Hepatocyte (in vitro differentiated cells): ENCODE measurements around the gene SLC6A8. TPM values are rescaled to one million over a fixed set of nuclear protein-coding genes. Genes with fewer than 3 reads are reported as not detected.

Source experiments
- DNase-seq: peaks from one replicate; pipeline ENCODE4 v3.0.0-alpha.2; 2016; ENCODE audit warnings: low spot score
- H2AFZ ChIP-seq: fragments of 200-600 bp; sonication (generic); 2 replicates; pipeline ENCODE4 v1.6.0; 2016; ENCODE audit warnings: antibody characterized with exemption, mild to moderate bottlenecking
- H3K27ac ChIP-seq: fragments of 200-600 bp; sonication (generic); 2 replicates; pipeline ENCODE4 v1.5.1; 2016; ENCODE audit warnings: mild to moderate bottlenecking
- H3K27me3 ChIP-seq: fragments of 200-600 bp; sonication (generic); 2 replicates; pipeline ENCODE4 v1.6.1; 2016
- H3K36me3 ChIP-seq: fragments of 200-600 bp; sonication (generic); replicated peaks from 2 replicates; pipeline ENCODE4 v1.5.1; 2016; ENCODE audit warnings: low read depth; ENCODE audit not compliant: insufficient read depth
- H3K4me1 ChIP-seq: fragments of 200-600 bp; sonication (generic); 2 replicates; pipeline ENCODE4 v1.5.1; 2016; ENCODE audit warnings: mild to moderate bottlenecking, moderate library complexity; ENCODE audit not compliant: insufficient read depth
- H3K4me2 ChIP-seq: fragments of 200-600 bp; sonication (generic); 2 replicates; pipeline ENCODE4 v1.6.0; 2016
- H3K4me3 ChIP-seq: fragments of 200-600 bp; sonication (generic); 2 replicates; pipeline ENCODE4 v1.5.1; 2016; ENCODE audit warnings: mild to moderate bottlenecking
- H3K79me2 ChIP-seq: fragments of 200-600 bp; sonication (generic); 2 replicates; pipeline ENCODE4 v1.6.0; 2017; ENCODE audit warnings: mild to moderate bottlenecking
- H3K9me2 ChIP-seq: fragments of 200-600 bp; sonication (generic); replicated peaks from 2 replicates; pipeline ENCODE4 v1.6.0; 2017; ENCODE audit warnings: mild to moderate bottlenecking; ENCODE audit not compliant: insufficient read depth
- H3K9me3 ChIP-seq: fragments of 200-600 bp; sonication (generic); 2 replicates; pipeline ENCODE4 v1.5.1; 2016; ENCODE audit warnings: low read depth, mild to moderate bottlenecking
- H4K20me1 ChIP-seq: fragments of 200-600 bp; sonication (generic); 2 replicates; pipeline ENCODE4 v1.6.0; 2016; ENCODE audit warnings: mild to moderate bottlenecking; ENCODE audit not compliant: insufficient read depth, poor library complexity, severe bottlenecking
- EZH2 ChIP-seq: fragments of 200-600 bp; sonication (generic); IDR thresholded peaks from 2 replicates; pipeline ENCODE4 v1.6.1; 2016; ENCODE audit warnings: antibody characterized with exemption, mild to moderate bottlenecking, borderline replicate concordance
- EZH2phosphoT487 ChIP-seq: fragments of 200-600 bp; sonication (generic); IDR thresholded peaks from one replicate; pipeline ENCODE4 v1.6.1; 2018; ENCODE audit warnings: antibody characterized with exemption, mild to moderate bottlenecking, low read depth, moderate library complexity; ENCODE audit not compliant: unreplicated experiment, severe bottlenecking
- WGBS: methylation state at CpG from one replicate; pipeline ENCODE4 v1.1.6; 2016; ENCODE audit warnings: low lambda C conversion rate; ENCODE audit errors: missing lambda C conversion rate; 5-methylcytosine and 5-hydroxymethylcytosine counted together
- polyA plus RNA-seq: library from polyadenylated mRNA; unstranded; fragments of >200 nt; fragmentation: Nextera tagmentation; extraction: Ambion mirVana; gene quantifications from 2 replicates; pipeline ENCODE4 v1.2.1, GENCODE V29; 2016
- total RNA-seq: library from RNA; depleted of rRNA; stranded (reverse); fragments of >200 nt; gene quantifications from 2 replicates; pipeline ENCODE4 v1.2.3, GENCODE V29; 2014
- TF ChIP-seq, protein P1 (sequence below): fragments of 200-600 bp; sonication (generic); IDR thresholded peaks from 2 replicates; pipeline ENCODE4 v1.5.1; 2016; ENCODE audit warnings: antibody characterized with exemption, mild to moderate bottlenecking; ENCODE audit not compliant: poor library complexity

The SLC6A8 gene
- total and polyA plus RNA-seq, 2 experiments from 2014 or later, result 28.4 to 36.7 TPM

DNA sequence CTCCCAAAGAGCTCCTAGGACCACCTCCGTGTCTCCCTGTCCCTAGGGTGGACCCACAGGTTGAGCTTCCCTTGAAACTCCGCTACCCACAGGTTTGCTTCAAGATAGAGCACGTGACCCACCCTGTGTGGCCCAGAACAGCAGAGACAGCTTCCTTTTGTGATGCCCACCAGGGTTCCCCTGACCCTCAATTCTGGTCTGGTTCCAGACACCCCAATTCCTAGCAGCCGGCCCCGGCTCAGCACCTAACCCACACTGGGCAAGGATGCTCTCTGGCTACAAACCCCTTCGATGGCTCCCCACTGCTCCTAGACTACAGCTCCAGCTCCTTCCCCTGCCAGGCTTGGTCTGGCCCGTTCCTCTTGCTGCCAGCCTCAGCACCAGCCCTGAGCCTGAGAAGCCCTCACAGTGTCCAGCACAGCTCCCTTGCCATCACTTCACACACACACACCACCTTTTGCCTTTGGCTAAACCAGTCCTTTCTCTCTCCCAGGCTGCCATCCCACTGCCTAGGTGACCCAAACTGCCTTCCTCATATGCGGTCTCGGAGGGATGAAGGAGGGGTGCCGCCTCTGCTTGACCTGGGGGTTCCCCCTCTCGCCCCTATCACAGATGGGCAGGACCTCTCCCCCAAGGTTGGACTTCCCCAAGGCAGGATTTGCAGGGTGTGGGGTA, 20.3 kb upstream of the SLC6A8 start:
- Histone ChIP-seq H3K4me3 (no peak overlapping the region), H3K27me3 (no peaks in the 10 kb centered on the region), H3K9me3 (no peaks in the 10 kb centered on the region), H4K20me1 (no peaks in the 10 kb centered on the region), H3K36me3 (no peaks in the 10 kb centered on the region), H3K27ac (no peak overlapping the region), H3K4me1 (no peaks in the 10 kb centered on the region), H3K4me2 (no peak overlapping the region), H2AFZ (no peak overlapping the region), H3K9me2 (no peaks in the 10 kb centered on the region), H3K79me2 (no peaks in the 10 kb centered on the region)
- TF ChIP-seq, protein P1, sequence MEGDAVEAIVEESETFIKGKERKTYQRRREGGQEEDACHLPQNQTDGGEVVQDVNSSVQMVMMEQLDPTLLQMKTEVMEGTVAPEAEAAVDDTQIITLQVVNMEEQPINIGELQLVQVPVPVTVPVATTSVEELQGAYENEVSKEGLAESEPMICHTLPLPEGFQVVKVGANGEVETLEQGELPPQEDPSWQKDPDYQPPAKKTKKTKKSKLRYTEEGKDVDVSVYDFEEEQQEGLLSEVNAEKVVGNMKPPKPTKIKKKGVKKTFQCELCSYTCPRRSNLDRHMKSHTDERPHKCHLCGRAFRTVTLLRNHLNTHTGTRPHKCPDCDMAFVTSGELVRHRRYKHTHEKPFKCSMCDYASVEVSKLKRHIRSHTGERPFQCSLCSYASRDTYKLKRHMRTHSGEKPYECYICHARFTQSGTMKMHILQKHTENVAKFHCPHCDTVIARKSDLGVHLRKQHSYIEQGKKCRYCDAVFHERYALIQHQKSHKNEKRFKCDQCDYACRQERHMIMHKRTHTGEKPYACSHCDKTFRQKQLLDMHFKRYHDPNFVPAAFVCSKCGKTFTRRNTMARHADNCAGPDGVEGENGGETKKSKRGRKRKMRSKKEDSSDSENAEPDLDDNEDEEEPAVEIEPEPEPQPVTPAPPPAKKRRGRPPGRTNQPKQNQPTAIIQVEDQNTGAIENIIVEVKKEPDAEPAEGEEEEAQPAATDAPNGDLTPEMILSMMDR, result no peak
- no peak for TF ChIP-seq EZH2phosphoT487
- no peak for TF ChIP-seq EZH2
- WGBS, result 83% methylated on average over 11 of the region's 11 CpGs
- DNase-seq, result no peak

GRCh38 chrX:153667956-153668396, 19.8 kb upstream of the SLC6A8 start:
- WGBS, result 58% methylated on average over 14 of the region's 14 CpGs
- Histone ChIP-seq H3K9me2 (no peaks in the 10 kb centered on the region), H3K4me2 (no peak overlapping the region), H4K20me1 (no peaks in the 10 kb centered on the region), H3K36me3 (no peaks in the 10 kb centered on the region), H3K79me2 (no peaks in the 10 kb centered on the region), H3K27me3 (no peaks in the 10 kb centered on the region), H3K27ac (no peak overlapping the region), H2AFZ (no peak overlapping the region), H3K4me3 (no peak overlapping the region), H3K9me3 (no peaks in the 10 kb centered on the region), H3K4me1 (no peaks in the 10 kb centered on the region)
- peak; percentile 91 for DNase-seq
- TF ChIP-seq EZH2, result no peak
- no peak for TF ChIP-seq EZH2phosphoT487
- TF ChIP-seq, protein P1, result peak; percentile 66

DNA sequence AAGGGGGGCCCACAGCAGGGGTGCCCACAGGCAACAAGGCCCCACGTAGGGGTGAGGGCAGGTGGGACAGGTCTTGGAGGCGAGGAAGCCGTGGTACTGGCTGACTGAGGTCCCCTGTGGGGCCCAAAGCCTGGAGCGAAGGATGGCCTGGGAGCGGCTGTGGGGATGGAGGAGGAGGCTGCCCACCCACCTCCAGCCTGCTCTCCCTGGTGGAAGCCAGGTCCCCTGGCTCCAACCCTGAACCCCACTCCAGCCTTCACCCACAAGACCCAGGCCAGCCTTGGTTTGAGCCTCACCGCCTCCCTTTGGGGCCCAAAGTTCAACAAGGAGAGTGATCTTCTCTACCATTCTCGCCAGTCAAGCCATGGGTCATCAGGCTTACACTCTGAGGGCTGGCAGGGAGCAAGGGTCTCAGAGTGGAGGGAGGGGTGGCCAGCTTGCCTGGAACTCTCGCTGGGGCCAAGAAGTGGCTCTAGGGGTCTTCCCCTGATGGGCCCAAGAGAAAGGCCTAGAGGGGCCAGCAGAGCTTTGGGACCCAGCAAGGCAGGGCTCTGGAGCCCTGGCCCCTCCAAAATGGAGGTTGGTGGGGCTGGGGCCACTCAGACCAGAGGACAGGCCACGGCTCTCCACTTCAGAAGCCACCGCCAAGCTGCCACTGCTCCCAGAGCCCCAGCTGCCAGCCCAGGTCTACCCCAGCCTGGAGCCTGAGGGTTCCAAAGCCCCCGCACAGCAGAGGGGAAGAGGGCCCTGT, 19.1 kb upstream of the SLC6A8 start:
- Histone ChIP-seq H3K79me2 (no peaks in the 10 kb centered on the region), H3K27ac (no peak overlapping the region), H3K4me3 (no peak overlapping the region), H3K4me2 (no peak overlapping the region), H3K9me2 (no peaks in the 10 kb centered on the region), H3K36me3 (no peaks in the 10 kb centered on the region), H3K9me3 (no peaks in the 10 kb centered on the region), H3K4me1 (no peaks in the 10 kb centered on the region), H2AFZ (no peak overlapping the region), H4K20me1 (no peaks in the 10 kb centered on the region), H3K27me3 (no peaks in the 10 kb centered on the region)
- WGBS, result 89% methylated on average over 11 of the region's 11 CpGs
- DNase-seq, result no peak
- TF ChIP-seq EZH2 (no peak), EZH2phosphoT487 (no peak)
- TF ChIP-seq, protein P1, result no peak
